ENCODE measurements around the gene KIF12.

Gene KIF12

DNA sequence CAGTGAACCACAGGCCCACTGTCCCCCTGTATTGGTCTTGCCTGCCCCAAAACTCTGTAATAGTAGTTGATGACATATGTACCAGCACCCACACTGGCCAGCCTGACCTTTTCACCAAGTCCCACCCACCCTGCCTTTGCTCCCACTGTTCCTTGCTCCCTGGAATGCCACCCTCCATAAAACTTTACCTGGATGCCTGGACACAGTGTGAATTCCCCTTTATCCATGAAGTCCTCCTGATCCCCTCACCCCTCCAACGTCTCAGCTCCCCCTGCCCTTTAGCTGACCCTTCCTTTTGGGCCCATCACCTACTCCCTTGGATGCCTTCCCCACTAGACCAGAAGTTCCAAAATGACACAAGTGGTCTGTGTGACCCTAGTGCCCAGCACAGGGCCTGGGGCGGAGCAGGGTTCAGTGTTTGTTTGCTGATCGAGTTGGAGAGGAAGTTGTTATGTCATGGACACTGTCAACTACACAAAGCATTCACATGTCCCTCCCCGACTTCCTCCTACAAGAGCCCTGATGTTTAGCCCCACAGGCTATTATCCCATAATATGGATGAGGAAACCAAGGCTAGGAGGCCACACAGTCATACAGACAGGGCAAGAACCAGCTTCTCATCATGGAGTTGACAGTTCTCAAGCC is 37.1 kb downstream of the KIF12 start:
- no peak for ATAC-seq

DNA sequence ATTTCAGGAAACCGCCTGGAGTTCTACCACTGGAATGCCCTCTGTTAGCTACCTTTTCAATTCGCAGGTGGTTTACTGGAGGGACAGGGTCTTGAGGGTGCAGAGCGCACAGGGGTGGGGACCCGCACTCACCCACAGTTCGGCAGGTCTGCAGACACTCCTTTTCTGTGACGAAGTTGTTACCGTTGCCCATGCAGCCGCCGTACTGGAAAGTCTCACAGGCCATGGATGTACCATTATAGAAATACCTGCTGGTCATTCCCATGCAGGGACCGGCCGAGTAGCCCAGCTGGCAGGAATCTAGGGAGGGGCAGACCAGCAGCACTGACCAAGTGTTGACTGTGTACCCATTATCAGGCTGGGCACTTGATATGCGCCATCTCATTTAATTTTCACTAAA is 37.8 kb downstream of the KIF12 start:
- ATAC-seq: no peak

DNA sequence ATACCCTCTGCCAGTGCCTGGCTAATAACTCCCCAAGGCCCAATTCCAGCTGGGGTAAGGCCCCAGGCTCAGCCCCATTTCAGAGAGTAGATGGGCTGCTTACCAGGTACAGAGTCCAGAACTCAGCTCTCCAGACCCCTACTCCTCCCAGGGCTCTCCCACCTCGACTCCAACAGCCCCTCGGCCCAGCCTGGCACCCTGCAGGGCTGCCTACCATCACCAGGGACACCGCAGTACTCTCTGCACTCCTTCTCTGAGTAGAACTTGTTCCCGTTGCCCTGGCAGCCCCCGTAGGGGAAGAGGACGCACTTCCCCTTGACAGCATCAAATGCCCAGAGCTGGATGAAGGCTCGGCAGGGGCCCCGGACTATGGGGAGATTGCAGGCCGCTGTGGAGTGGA is 38.4 kb downstream of the KIF12 start:
- no peak for ATAC-seq

GRCh38 chr9:114060070-114060469 is 39.0 kb downstream of the KIF12 start:
- ATAC-seq: no peak

GRCh38 chr9:114059047-114059803 is 39.9 kb downstream of the KIF12 start:
- ATAC-seq: no peak

DNA sequence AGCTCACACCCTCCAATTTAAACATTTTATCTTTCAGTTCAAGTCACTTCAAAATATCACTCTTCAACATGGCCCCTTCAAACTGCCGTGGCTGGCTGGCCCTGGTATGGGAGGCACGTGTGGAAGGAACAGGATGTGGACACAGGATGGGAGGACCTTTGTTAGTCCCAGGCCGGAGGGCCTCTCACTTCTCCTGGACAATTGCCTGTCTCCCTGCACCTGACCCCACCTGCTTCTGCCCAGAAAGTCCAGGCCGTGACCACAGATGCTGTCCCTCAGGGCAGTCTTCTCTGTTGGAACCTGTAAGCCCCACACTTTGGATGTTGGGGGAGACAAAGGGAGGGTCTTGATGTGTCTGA is 40.4 kb downstream of the KIF12 start:
- no peak for ATAC-seq

GRCh38 chr9:114057161-114057885 is 41.8 kb downstream of the KIF12 start:
- no peak for ATAC-seq

GRCh38 chr9:114056527-114056926 is 42.6 kb downstream of the KIF12 start:
- no peak for ATAC-seq

- no peak for ATAC-seq
Observed at GRCh38 chr9:114055894-114056293, 43.2 kb downstream of the KIF12 start.

DNA sequence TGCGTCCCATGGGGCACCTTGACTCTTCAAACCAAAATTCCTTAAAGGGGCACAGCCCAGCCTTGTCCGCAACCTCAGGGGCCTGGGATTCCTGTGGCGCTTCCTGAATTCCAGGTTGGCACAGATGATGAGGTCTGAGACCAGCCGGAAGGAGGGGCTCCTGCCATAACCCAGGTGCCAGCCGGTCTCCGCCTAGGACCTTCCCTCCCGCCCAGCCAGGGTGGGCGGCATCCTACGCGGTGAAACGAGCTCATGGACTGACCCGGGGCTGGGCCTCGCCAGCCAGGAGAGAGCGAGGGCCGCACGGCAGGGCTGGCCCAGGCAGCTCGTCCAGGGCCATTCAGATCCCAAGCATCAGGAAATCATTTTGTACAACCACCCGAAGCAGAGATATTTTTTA is 44.0 kb downstream of the KIF12 start:
- ATAC-seq: no peak

GRCh38 chr9:114054191-114054690 is 44.9 kb downstream of the KIF12 start:
- ATAC-seq: no peak

DNA sequence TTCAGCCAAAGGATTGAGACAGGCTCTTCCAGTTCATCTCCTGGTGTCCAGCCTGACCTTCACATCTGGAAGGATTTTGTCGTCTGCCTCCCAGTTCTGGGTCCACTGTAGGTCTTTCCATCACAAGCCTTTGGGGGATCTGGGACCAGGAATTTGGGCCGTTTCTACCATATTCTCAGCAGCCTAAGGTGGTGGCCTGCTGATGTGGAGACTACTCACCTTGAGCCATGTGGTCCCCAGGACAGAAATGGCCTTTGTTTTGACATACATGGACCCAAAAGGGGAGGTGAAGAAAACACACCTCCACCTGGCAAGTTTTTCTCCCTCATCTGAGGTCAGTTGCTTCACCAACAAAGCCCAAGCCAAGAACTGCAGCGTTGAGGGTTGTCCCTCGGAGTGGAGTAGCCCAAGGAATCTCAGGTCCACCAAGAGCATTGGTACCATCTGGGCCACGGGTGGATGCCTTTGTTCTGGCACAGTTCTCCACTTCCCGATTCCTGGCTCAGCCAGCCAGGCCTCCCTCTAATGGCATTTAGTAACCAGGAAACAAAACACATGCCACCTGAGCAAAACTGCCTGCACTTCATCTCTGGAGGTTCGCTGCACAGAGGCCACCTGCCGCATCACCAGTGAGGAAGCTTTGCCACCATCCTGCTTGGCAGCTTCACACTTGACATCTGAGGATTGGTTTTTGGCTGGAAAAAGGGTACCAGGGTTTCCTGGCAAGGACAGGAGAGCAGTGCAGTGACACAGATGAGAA is 45.7 kb downstream of the KIF12 start:
- no peak for ATAC-seq

- ATAC-seq: no peak
Observed at GRCh38 chr9:114051706-114052105, 47.4 kb downstream of the KIF12 start.

DNA sequence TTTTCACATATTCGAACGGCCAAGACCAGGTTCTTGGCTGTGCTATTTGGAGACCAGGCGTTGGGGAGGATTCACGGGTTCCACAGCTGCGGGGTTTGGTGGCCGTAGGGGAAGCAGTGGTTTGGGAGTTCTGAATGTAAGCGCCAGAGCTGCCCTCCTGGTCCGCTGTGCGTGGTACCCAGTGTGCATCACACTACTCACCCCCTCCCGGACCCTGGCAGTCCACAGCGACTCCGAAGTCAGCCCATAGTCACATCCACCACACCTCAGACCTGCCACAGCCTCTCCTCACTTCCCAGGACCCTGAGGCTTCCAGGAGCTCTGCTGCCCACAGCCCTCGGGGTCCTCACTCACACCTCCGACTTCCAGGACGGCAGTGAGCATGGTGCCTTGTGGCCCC is 47.8 kb downstream of the KIF12 start:
- ATAC-seq: no peak

- ATAC-seq: no peak
Observed at GRCh38 chr9:114050646-114051045, 48.4 kb downstream of the KIF12 start.

- ATAC-seq: no peak
Observed at GRCh38 chr9:114050226-114050568, 48.9 kb downstream of the KIF12 start.

GRCh38 chr9:114049441-114050225 is 49.5 kb downstream of the KIF12 start:
- no peak for ATAC-seq

DNA sequence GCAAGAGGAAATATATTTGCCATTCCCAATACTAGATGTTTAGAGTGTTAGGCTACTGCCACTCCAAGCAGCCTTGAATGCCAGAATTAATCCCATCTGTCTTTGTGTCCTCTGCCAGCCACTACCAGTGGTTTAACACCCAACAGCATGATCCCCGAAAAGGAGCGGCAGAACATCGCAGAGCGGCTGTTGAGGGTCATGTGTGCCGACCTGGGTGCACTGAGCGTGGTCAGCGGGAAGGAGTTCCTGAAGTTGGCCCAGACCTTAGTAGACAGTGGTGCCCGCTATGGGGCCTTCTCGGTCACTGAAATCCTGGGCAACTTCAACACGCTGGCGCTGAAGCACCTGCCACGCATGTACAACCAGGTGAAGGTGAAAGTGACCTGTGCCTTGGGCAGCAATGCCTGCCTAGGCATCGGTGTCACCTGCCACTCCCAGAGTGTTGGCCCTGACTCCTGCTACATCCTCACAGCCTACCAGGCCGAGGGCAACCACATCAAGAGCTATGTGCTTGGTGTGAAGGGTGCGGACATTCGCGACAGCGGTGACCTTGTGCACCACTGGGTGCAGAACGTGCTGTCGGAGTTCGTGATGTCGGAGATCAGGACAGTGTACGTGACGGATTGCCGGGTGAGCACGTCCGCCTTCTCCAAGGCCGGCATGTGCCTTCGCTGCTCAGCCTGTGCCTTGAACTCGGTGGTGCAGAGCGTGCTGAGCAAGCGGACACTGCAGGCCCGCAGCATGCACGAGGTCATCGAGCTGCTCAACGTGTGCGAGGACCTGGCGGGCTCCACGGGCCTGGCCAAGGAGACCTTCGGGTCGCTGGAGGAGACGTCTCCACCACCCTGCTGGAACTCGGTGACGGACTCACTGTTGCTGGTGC is 50.3 kb downstream of the KIF12 start:
- ATAC-seq: no peak

DNA sequence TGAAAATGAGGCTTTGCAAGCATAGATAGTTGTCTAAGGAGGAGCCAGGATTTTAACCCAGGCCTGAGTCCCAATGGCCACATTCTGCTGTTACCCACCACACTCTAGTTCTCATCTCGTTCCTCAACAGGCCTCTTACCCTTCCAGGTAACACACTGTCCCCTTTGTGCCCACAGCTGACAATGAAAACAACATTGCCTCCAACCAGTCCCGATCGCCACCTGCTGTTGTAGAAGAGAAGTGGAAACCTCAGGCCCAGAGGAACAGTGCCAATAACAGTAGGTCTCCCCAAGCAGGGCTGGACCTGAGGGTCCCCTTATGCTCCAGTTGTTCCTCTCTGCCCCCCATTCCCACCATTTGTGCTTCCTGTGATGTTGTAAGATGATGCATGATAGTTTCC is 51.4 kb downstream of the KIF12 start:
- no peak for ATAC-seq

GRCh38 chr9:114046875-114047274 is 52.2 kb downstream of the KIF12 start:
- ATAC-seq: no peak

DNA sequence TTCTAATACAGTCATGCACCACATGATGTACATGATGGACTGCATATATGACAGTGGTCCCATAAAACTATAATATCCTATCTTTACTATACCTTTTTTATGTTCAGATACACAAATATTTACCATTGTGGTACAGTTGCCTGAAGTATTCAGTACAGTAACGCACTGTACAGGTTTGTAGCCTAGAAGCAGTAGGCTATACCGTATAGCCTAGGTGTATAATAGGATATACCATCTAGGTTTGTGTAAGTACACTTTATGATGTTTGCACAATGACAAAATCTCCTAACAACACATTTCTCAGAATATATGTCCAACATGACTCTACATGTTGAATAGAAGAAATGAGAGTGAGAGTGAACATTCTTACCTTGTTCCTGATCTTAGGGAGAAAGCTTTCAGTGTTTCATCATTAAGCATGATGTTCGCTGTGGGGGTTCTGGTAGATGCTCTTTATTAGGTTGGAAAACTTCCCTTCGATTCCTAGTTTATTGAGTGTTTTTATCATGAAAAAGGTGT is 52.8 kb downstream of the KIF12 start:
- ATAC-seq: no peak
